Measurements from ENCODE around the gene ORMDL3. TPM values are rescaled to one million over a fixed set of nuclear protein-coding genes. Genes with fewer than 3 reads are reported as not detected.

ORMDL3 gene
- total RNA-seq, 1 donor from 2014 or later = 38.5 TPM

DNA sequence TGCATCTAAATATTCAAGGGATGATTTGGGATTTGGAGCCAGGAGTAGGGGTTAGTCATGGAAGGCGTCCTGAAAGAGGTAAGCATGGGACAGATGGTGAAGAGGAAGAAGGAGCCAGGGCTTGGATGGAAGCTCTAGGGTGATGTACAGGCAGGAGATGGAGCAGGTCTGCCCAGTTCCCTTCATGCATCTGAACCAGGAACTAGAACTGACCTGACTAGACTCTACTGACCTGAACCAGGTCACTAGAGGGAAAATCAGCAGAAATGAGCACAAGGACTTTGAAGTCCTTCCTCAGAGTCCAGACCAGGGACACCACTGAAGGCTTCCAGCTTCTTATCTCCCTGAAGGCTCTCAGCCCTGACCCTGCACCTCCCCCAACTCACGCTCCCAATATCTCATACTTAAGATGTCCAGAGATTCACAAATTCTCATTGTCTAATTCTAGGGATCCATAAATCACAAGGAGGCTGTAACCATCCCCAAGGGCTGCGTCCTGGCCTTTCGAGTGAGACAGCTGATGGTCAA, 43.7 kb upstream of the ORMDL3 start:
- TF ChIP-seq, protein P1, sequence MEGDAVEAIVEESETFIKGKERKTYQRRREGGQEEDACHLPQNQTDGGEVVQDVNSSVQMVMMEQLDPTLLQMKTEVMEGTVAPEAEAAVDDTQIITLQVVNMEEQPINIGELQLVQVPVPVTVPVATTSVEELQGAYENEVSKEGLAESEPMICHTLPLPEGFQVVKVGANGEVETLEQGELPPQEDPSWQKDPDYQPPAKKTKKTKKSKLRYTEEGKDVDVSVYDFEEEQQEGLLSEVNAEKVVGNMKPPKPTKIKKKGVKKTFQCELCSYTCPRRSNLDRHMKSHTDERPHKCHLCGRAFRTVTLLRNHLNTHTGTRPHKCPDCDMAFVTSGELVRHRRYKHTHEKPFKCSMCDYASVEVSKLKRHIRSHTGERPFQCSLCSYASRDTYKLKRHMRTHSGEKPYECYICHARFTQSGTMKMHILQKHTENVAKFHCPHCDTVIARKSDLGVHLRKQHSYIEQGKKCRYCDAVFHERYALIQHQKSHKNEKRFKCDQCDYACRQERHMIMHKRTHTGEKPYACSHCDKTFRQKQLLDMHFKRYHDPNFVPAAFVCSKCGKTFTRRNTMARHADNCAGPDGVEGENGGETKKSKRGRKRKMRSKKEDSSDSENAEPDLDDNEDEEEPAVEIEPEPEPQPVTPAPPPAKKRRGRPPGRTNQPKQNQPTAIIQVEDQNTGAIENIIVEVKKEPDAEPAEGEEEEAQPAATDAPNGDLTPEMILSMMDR (IDR thresholded peaks at IDR 0.05) = no peak
- intact Hi-C loops (cut with micrococcal nuclease) = no loop called here
- Mint-ChIP-seq H3K4me3 (no peak overlapping the region), H3K9me3 (no peaks in the 10 kb centered on the region), H3K27ac (no peak overlapping the region), H3K36me3 (ENCODE audit: low read depth) (no peaks in the 10 kb centered on the region), H3K27me3 (peaks cover 41% of the 10 kb centered on the region), H3K4me1 (no peaks in the 10 kb centered on the region)
- ATAC-seq (ENCODE audit: low read depth) (no peak), DNase-seq (no peak)
- POLR2A ChIA-PET = interaction anchor here (0.7 kb wide), 1 partner anchor 275 kb away, joined by 3 read pairs; no protein-coding TSS in a partner anchor
- CTCF ChIA-PET = no interaction called here

DNA sequence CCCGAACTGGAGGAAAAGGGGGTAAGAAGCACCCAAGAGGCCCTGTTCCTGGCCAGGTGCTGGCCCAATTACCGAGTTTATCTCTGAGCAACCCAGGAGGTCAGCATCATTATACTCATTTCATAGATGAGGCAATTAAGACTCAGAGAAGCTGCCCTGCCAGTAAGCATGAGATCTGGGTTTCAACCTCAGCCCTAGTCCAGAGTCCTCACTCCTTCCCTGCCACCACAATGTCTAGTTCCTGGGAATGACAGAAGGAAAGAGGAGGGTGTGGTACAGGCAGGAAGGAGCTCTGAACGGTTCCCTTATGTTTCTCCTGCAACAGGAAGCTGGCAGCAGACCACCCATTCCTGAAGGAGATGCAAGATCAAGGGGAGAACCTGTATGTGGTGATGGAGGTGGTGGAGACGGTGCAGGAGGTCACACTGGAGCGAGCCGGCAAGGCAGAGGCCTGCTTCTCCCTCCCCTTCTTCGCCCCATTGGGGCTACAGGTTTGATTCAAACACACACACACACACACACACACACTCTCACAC, 42.8 kb upstream of the ORMDL3 start:
- no peak overlapping the region for H3K27ac Mint-ChIP-seq
- no peak for DNase-seq
- H3K4me1 Mint-ChIP-seq = no peaks in the 10 kb centered on the region
- H3K9me3 Mint-ChIP-seq = no peaks in the 10 kb centered on the region
- intact Hi-C loops (cut with micrococcal nuclease) = no loop called here
- peaks cover 39% of the 10 kb centered on the region for H3K27me3 Mint-ChIP-seq
- H3K4me3 Mint-ChIP-seq = no peak overlapping the region
- TF ChIP-seq, protein P1 (IDR thresholded peaks at IDR 0.05) = no peak
- ChIA-PET POLR2A (interaction anchor here (0.7 kb wide), 1 partner anchor 274 kb away, joined by 3 read pairs; no protein-coding TSS in a partner anchor), CTCF (no interaction called here)
- ATAC-seq (ENCODE audit: low read depth) = no peak
- no peaks in the 10 kb centered on the region for H3K36me3 Mint-ChIP-seq (ENCODE audit: low read depth)

DNA sequence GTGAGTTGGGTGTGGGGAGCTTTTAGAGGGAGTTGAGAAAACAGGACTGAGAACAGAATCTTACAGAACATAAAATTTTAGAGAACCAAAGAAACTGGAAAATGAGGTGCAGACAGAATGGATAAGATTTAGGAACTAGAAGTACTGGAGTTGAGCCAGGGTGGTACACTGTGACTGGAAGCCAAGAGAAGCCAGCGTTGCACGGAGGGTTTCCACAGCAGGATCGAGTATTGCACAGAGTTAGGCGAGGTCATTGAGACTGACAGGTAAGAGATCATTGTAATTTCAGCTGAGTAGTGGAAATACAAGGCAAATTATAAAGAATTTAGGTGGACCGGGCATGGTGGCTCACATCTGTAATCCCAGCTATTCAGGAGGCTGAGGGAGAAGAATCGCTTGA, 42.0 kb upstream of the ORMDL3 start:
- ChIA-PET CTCF (no interaction called here), POLR2A (no interaction called here)
- no peaks in the 10 kb centered on the region for H3K36me3 Mint-ChIP-seq (ENCODE audit: low read depth)
- DNase-seq (no peak), ATAC-seq (ENCODE audit: low read depth) (no peak)
- H3K4me1 Mint-ChIP-seq = no peaks in the 10 kb centered on the region
- no peak overlapping the region for H3K4me3 Mint-ChIP-seq
- H3K27ac Mint-ChIP-seq = no peak overlapping the region
- intact Hi-C loops (cut with micrococcal nuclease) = no loop called here
- H3K27me3 Mint-ChIP-seq = peaks cover 39% of the 10 kb centered on the region
- H3K9me3 Mint-ChIP-seq = no peaks in the 10 kb centered on the region
- TF ChIP-seq, protein P1 (IDR thresholded peaks at IDR 0.05) = no peak

DNA sequence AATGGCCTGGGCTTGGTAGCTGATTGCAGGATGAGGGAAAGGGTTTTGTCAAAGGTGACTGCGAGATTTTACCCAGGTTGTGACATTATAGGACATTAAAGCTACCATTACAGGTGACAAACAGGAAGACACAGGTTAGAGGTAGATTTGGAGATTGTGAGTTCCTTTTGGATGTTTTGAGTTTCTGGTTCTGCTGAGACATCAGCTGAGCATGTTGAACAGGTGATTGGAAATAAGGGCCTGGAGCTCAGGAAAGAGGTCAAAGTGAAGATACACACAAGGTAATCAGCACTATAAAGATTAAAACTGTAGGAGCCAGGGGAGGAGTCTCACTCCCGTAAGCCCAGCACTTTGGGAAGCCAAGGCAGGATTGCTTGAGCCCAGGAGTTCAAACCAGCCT, 41.4 kb upstream of the ORMDL3 start:
- no peaks in the 10 kb centered on the region for H3K9me3 Mint-ChIP-seq
- ATAC-seq (ENCODE audit: low read depth) (no peak), DNase-seq (no peak)
- intact Hi-C loops (cut with micrococcal nuclease) = no loop called here
- no peaks in the 10 kb centered on the region for H3K36me3 Mint-ChIP-seq (ENCODE audit: low read depth)
- TF ChIP-seq, protein P1 (IDR thresholded peaks at IDR 0.05) = no peak
- H3K4me1 Mint-ChIP-seq = peaks cover 4% of the 10 kb centered on the region
- H3K4me3 Mint-ChIP-seq = no peak overlapping the region
- CTCF ChIA-PET = interaction anchor here (1.6 kb wide), 1 partner anchor 347 kb away, joined by 3 read pairs; no protein-coding TSS in a partner anchor
- POLR2A ChIA-PET = no interaction called here
- no peak overlapping the region for H3K27ac Mint-ChIP-seq
- H3K27me3 Mint-ChIP-seq = peaks cover 36% of the 10 kb centered on the region

DNA sequence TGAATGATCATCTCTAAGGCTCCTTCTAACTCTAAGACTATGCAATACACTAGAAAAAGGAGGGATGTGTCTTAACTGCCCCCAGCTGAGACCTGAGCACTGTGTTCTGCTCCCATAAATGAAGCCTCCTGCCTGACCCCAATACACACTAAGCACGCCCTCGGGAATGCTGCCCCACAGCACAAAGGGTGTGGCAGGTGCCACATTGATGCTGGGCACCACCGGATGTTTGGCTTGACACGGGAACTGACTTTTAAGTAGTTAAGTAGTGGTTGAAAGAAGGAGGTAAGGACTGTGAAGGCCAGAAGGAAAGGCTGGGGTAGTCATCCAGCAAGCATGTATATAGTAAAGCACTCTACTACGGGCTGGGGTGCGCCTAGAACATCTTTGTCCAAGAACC, 39.4 kb upstream of the ORMDL3 start:
- Mint-ChIP-seq H3K4me1 (peaks cover 7% of the 10 kb centered on the region), H3K9me3 (no peaks in the 10 kb centered on the region), H3K36me3 (ENCODE audit: low read depth) (no peaks in the 10 kb centered on the region), H3K27ac (no peak overlapping the region), H3K27me3 (peaks cover 31% of the 10 kb centered on the region), H3K4me3 (no peak overlapping the region)
- ATAC-seq (ENCODE audit: low read depth) (no peak), DNase-seq (no peak)
- TF ChIP-seq, protein P1 (IDR thresholded peaks at IDR 0.05) = no peak
- intact Hi-C loops (cut with micrococcal nuclease) = no loop called here
- ChIA-PET CTCF (no interaction called here), POLR2A (no interaction called here)
